ENCODE results near the gene PPP2CA. TPM values are rescaled to one million over a fixed set of nuclear protein-coding genes. Genes with fewer than 3 reads are reported as not detected.

The PPP2CA gene
- total and polyA plus RNA-seq, 2 of the 13 experiments (the other 11 are each of a cell fraction or from before 2014, with no cell fraction given) = 82.4 to 171 TPM

- TF ChIP-seq NCOA1 (CRISPR knock-in tag; IDR thresholded peaks at IDR 0.05) (no peak; the same call in 1 of the 2 replicates), RNF2 (conservative IDR thresholded peaks at IDR 0.05; ENCODE audit: low read depth) (no peak), MXD1 (CRISPR knock-in tag; IDR thresholded peaks at IDR 0.05) (no peak), ZNF253 (CRISPR knock-in tag; IDR thresholded peaks at IDR 0.05; ENCODE audit: borderline replicate concordance) (no peak), POLR2A (IDR thresholded peaks at IDR 0.05; ENCODE audit: insufficient read depth in 1 of 2, low read depth in 2 of 2, low read length in 2 of 2) (peak in 1 of 2 experiments; percentile 60; a peak in 2 of 4 replicates), PATZ1 (CRISPR knock-in tag; IDR thresholded peaks at IDR 0.05) (peak; percentile 84), ZFP36L1 (CRISPR knock-in tag; IDR thresholded peaks at IDR 0.05) (0 out of 2 replicates have a peak, but pooled peaks have one; percentile 7), ZFY (CRISPR knock-in tag; IDR thresholded peaks at IDR 0.05) (peak; percentile 58; the same call in 1 of the 2 replicates), LRRFIP1 (CRISPR knock-in tag; conservative IDR thresholded peaks at IDR 0.05) (no peak), PHF8 (CRISPR knock-in tag; IDR thresholded peaks at IDR 0.05) (peak; percentile 91), ZNF740 (CRISPR knock-in tag; IDR thresholded peaks at IDR 0.05) (no peak), ZNF577 (CRISPR knock-in tag; IDR thresholded peaks at IDR 0.05; ENCODE audit: borderline replicate concordance, low read depth) (no peak), SNAPC2 (CRISPR knock-in tag; IDR thresholded peaks at IDR 0.05) (no peak; the same call in 1 of the 2 replicates), ZNF570 (CRISPR knock-in tag; IDR thresholded peaks at IDR 0.05; ENCODE audit: borderline replicate concordance) (no peak), SYNCRIP (IDR thresholded peaks at IDR 0.05; ENCODE audit: insufficient read depth, low read depth, low read length) (no peak), ZNF441 (CRISPR knock-in tag; IDR thresholded peaks at IDR 0.05; ENCODE audit: borderline replicate concordance) (peak; percentile 19; the same call in 1 of the 2 replicates), ATRX (CRISPR knock-in tag; IDR thresholded peaks at IDR 0.05; ENCODE audit: borderline replicate concordance) (no peak), ELK4 (CRISPR knock-in tag; IDR thresholded peaks at IDR 0.05; ENCODE audit: borderline replicate concordance) (no peak)
- TF ChIP-seq, protein P1, sequence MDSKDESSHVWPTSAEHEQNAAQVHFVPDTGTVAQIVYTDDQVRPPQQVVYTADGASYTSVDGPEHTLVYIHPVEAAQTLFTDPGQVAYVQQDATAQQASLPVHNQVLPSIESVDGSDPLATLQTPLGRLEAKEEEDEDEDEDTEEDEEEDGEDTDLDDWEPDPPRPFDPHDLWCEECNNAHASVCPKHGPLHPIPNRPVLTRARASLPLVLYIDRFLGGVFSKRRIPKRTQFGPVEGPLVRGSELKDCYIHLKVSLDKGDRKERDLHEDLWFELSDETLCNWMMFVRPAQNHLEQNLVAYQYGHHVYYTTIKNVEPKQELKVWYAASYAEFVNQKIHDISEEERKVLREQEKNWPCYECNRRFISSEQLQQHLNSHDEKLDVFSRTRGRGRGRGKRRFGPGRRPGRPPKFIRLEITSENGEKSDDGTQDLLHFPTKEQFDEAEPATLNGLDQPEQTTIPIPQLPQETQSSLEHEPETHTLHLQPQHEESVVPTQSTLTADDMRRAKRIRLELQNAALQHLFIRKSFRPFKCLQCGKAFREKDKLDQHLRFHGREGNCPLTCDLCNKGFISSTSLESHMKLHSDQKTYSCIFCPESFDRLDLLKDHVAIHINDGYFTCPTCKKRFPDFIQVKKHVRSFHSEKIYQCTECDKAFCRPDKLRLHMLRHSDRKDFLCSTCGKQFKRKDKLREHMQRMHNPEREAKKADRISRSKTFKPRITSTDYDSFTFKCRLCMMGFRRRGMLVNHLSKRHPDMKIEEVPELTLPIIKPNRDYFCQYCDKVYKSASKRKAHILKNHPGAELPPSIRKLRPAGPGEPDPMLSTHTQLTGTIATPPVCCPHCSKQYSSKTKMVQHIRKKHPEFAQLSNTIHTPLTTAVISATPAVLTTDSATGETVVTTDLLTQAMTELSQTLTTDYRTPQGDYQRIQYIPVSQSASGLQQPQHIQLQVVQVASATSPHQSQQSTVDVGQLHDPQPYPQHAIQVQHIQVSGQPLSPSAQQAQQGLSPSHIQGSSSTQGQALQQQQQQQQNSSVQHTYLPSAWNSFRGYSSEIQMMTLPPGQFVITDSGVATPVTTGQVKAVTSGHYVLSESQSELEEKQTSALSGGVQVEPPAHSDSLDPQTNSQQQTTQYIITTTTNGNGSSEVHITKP (CRISPR knock-in tag; IDR thresholded peaks at IDR 0.05; ENCODE audit: low read depth) = no peak
Measured at GRCh38 chr5:134225780-134226440, at the start of gene PPP2CA (continued).

Data from HepG2 (cell line).